Motor neuron (in vitro differentiated cells): Measurements from ENCODE around the gene MRPL4. TPM values are rescaled to one million over a fixed set of nuclear protein-coding genes. Genes with fewer than 3 reads are reported as not detected.
"Not testable (repeated sequence)": the region's sequence is repeated elsewhere in the genome, so short reads cannot be mapped to it uniquely, and the experiment has no call there.

Experiments
- ATAC-seq, 8 experiments: fragments of 200-7000 bp; cut with Tn5 transposase; replicated peaks in 6 of 8; 2 replicates each; pipeline ENCODE4 v1.8.0; 2021; ENCODE audit warnings: mild to moderate bottlenecking in 8 of 8, moderate library complexity in 8 of 8
- H3K27ac ChIP-seq, 2 donors: fragments of 250-450 bp; sonication (Bioruptor Pico); 2 replicates each; pipeline ENCODE4 v1.9.0; 2021; ENCODE audit warnings: antibody characterized with exemption in 2 of 2, mild to moderate bottlenecking in 2 of 2, moderate library complexity in 1 of 2
- H3K4me1 ChIP-seq, 2 donors: fragments of 250-450 bp; sonication (Bioruptor Pico); replicated peaks in 1 of 2; 2 replicates each; pipeline ENCODE4 v1.6.1; 2021; ENCODE audit warnings: antibody characterized with exemption in 2 of 2, mild to moderate bottlenecking in 2 of 2, moderate library complexity in 1 of 2
- H3K4me3 ChIP-seq, 5 donors: fragments of 250-450 bp; sonication (Bioruptor Pico); 2 replicates each; pipeline ENCODE4 v1.9.0; 2021; ENCODE audit warnings: antibody characterized with exemption in 5 of 5, mild to moderate bottlenecking in 5 of 5, moderate library complexity in 4 of 5
- WGBS, 10 experiments: fragments of 450-650 bp; shearing (Covaris generic); methylation state at CpG; one replicate each; pipeline ENCODE4 v1.0.0; 2022; 5-methylcytosine and 5-hydroxymethylcytosine counted together
- in situ Hi-C, 9 experiments: fragments of 400-800 bp; cut with MboI; loops; one replicate each; pipeline ENCODE4 v1.15.0; 2021; ENCODE audit warnings: low sequenced_read_pairs in 9 of 9, low pct_unique_long_range_greater_than_20kb in 2 of 9; ENCODE audit not compliant: unreplicated experiment in 9 of 9
- total RNA-seq, 8 experiments: library from RNA; unstranded; fragments of 300-600 nt; gene quantifications; 2 replicates each; pipeline versions ENCODE4 v1.2.3 to v1.2.4, GENCODE V29; 2022

MRPL4 gene
- total RNA-seq, 8 experiments from 2014 or later = 17.9 to 80.5 (median 34.4) TPM

DNA sequence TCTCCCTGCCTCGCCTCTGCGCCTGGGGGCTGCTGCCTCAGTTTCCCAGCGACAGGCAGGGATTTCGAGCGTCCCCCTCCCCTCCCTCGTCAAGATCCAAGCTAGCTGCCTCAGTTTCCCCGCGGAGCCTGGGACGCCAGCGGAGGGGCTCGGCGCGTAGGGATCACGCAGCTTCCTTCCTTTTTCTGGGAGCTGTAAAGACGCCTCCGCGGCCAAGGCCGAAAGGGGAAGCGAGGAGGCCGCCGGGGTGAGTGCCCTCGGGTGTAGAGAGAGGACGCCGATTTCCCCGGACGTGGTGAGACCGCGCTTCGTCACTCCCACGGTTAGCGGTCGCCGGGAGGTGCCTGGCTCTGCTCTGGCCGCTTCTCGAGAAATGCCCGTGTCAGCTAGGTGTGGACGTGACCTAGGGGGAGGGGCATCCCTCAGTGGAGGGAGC, 18.2 kb downstream of the MRPL4 start:
- ATAC-seq = peak in 4 of 8 experiments; percentile 4 to 16 (median 7)
- Histone ChIP-seq H3K27ac (no peak overlapping the region), H3K4me3 (peak overlapping the region in 1 of 5 donors; percentile 32), H3K4me1 (peaks cover 0 to 3% of the 10 kb centered on the region in 2 donors)
- 3 to 19% (median 15%) methylated on average over 1 to 17 of the region's 37 CpGs; no CpG with 5 or more reads in 6 of the 10 experiments for WGBS, 10 experiments
- in situ Hi-C loops = loop anchor here in 5 of 9 experiments (5.0 to 25.0 kb wide), 4 partner anchors 115 to 333 kb away; partner anchors contain the start of genes TYK2 (in 3 of the 5) and OLFM2 (in 1 of the 5)

DNA sequence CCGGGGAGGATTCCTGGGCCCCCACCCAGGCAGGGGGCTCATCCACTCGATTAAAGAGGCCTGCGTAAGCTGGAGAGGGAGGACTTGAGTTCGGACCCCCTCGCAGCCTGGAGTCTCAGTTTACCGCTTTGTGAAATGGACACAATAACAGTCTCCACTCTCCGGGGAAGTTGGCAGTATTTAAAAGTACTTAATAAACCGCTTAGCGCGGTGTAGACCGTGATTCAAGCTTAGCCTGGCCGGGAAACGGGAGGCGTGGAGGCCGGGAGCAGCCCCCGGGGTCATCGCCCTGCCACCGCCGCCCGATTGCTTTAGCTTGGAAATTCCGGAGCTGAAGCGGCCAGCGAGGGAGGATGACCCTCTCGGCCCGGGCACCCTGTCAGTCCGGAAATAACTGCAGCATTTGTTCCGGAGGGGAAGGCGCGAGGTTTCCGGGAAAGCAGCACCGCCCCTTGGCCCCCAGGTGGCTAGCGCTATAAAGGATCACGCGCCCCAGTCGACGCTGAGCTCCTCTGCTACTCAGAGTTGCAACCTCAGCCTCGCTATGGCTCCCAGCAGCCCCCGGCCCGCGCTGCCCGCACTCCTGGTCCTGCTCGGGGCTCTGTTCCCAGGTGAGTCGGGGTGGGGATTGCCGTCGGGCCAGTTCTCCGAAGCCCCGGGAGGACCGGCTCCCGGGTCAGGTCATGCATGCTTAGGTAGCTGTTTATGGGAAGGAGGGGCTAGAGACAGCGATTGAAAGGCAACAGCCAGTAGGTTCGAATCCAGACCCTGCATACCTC, 18.8 kb downstream of the MRPL4 start, which contains the start of gene ICAM1:
TSS of gene ICAM1 (plus strand) at position 505 of the 779 bp plus-strand sequence. CDS start at position 545, 40 bp downstream.
- 0 to 8% (median 0%) methylated on average over 3 to 9 of the region's 51 CpGs; no CpG with 5 or more reads in 5 of the 10 experiments for WGBS, 10 experiments
- peak; percentile 39 to 77 (median 64) for ATAC-seq
- H3K4me3 ChIP-seq = peak within 1 kb of the TSS in 3 of 5 donors; percentile 14 to 32 (median 20)
- peak within 1 kb of the TSS in 1 of 2 donors; percentile 5 for H3K27ac ChIP-seq
- in situ Hi-C loops = loop anchor here in 5 of 9 experiments (5.0 to 25.0 kb wide), 4 partner anchors 114 to 334 kb away; partner anchors contain the start of genes TYK2 (in 3 of the 5) and OLFM2 (in 1 of the 5)
- H3K4me1 ChIP-seq = peaks cover 0 to 3% of the 10 kb centered on the region in 2 donors

DNA sequence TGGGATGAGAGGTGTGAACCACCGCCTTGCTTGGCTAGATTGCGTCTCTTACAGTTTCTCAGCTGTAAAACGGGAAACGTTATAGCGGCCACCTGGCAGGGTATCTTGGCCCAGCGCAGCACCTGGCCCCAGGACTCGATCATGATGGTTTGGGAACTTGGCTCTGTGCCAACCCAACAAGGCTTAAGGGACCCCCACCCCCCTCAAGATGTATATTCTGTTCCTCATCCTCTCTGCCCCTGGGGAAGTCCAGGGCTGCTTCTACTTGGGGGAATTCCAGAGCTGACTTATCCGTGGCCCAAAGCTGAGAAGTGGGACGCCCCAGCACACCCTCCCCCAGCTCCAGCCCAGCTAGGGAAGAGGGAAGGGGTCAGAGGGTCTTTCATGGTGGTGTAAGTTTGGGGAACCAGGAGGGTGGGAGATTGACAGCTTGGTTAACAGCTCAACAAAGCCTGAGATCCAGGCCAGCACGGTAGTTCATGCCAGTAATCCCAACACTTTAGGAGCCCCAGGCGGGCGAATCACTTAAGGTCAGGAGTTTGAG, 19.6 kb downstream of the MRPL4 start:
- H3K4me1 ChIP-seq = peaks cover 0 to 3% of the 10 kb centered on the region in 2 donors
- ATAC-seq = peak in 2 of 8 experiments; percentile 1 to 4
- in situ Hi-C loops = loop anchor here in 5 of 9 experiments (5.0 to 25.0 kb wide), 4 partner anchors 113 to 334 kb away; partner anchors contain the start of genes TYK2 (in 3 of the 5) and OLFM2 (in 1 of the 5)
- H3K4me3 ChIP-seq = peak overlapping the region in 1 of 5 donors; percentile 32
- WGBS, 10 experiments = 19 to 74% (median 47%) methylated on average over 2 to 3 of the region's 12 CpGs; no CpG with 5 or more reads in 7 of the 10 experiments
- H3K27ac ChIP-seq = no peak overlapping the region

DNA sequence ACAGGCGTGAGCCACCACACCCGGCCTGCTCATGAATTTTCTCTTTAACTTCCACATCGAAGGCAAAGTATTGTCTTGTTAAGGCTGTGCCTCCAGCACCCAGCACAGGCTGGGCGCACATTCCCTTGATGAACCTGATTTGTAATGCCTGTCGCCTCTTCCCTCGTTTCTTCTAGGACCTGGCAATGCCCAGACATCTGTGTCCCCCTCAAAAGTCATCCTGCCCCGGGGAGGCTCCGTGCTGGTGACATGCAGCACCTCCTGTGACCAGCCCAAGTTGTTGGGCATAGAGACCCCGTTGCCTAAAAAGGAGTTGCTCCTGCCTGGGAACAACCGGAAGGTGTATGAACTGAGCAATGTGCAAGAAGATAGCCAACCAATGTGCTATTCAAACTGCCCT, 22.6 kb downstream of the MRPL4 start:
- 55 to 100% (median 86%) methylated on average over 1 to 9 of the region's 10 CpGs; no CpG with 5 or more reads in 3 of the 10 experiments for WGBS, 10 experiments

DNA sequence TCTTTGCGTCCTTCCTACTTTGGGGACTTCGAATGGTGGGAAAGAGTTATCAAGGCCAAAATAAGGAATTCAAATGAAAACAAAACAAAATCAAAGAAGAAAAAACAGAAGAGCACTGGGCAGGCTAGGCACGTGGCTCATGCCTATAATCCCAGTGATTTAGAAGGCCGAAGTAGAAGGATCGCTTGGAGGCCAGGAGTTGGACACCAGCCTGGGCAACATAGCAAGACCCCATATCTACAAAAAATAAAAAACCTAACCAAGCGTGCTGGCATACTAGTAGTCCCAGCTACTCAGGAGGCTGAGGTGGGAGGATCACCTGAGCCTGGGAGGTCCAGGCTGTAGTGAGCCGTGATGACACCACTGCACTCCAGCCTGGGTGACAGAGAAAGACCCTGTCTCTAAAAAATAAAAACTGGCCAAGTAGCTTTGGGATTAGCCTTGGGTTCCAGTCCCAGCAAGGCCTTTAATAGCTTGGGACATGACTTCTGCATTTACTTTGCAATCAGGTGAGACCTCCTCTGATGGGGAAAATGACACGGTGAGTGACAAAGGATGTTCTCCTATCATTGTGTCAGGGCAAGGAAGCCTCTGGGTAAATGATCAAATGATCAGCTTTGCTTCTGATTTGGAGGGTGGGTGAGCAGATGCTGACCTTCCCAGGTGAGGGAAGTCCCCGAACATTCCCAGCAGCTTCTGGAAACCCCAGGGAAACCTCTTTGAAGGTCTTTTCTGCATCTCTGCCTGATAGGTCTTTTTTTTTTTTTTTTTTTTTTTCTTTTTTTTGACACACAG, 26.0 kb downstream of the MRPL4 start:
- WGBS, 10 experiments = 50 to 94% (median 81%) methylated on average over 1 to 9 of the region's 9 CpGs
- Histone ChIP-seq H3K4me3 (no peak overlapping the region), H3K27ac (no peak overlapping the region), H3K4me1 (no peaks in the 10 kb centered on the region)
- no peak for ATAC-seq
- in situ Hi-C loops = loop anchor here in 2 of 9 experiments (10.0 kb wide), 1 partner anchor 107 kb away; the partner anchor contains the start of gene TYK2 (in 2 of the 2)

More for the DNA sequence above, 22.6 kb downstream of the MRPL4 start:
- H3K27ac ChIP-seq = no peak overlapping the region
- no peak overlapping the region for H3K4me3 ChIP-seq
- in situ Hi-C loops = loop anchor here in 5 of 9 experiments (5.0 to 25.0 kb wide), 4 partner anchors 110 to 337 kb away; partner anchors contain the start of genes TYK2 (in 3 of the 5) and OLFM2 (in 1 of the 5)
- ATAC-seq = no peak
- peaks cover 0 to 2% of the 10 kb centered on the region in 2 donors for H3K4me1 ChIP-seq

DNA sequence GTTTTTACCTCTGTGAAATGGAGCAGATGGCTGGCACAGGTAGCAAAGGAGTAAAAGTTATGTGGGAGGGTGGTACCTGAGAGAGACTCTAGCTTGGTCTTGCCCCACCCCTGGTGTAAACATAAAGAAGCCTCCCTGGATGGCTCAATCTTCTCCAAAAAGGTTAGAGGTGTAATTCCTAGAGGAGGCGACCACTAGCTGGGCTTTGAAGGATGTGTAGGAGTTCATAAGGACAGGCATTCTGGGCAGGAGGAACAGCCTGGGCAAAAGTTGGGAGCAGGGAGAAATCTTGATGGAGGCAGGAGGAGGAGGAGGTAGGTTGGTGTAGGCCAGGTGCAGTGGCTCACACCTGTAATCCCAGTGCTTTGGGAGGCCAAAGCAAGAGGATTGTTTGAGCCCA, 26.9 kb downstream of the MRPL4 start:
- WGBS, 10 experiments = 83 to 100% (median 100%) methylated on average over 1 of the region's 1 CpG; no CpG with 5 or more reads in 7 of the 10 experiments
- no peak overlapping the region for H3K4me3 ChIP-seq
- in situ Hi-C loops = loop anchor here in 2 of 9 experiments (10.0 kb wide), 1 partner anchor 106 kb away; the partner anchor contains the start of gene TYK2 (in 2 of the 2)

DNA sequence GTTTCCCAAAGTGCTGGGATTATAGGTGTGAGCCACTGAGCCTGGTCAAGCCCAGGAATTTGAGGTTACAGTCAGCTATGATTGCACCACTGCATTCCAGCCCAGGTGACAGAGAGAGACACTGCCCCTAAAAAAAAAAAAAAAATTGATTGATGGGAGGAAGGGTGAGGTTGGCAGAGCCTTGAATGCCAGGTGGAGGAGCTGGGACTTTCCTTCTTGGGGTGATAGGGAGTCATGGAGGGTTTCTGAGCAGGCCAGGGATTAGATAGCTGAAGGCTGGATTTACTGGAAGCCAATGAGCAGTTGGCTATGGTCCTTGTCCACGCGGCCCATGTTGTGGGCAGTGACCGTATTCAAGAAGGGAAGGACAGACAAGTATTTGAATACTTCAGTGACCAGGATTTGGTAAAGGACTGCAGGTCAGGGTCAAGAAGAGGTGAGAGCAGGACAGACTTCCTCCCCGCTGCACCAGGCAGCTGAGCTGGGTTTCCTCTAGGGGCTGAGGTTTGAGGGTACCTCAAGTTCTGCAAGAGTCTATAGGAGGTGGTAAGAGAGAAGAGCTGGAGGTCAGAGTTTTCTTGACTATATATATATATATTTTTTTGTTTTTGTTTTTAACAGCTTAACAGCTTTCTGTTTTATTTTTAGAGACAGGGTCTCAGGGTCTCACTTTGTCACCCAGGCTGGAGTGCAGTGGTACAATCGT, 27.9 kb downstream of the MRPL4 start:
- ATAC-seq = no peak
- Histone ChIP-seq H3K4me3 (no peak overlapping the region), H3K4me1 (no peaks in the 10 kb centered on the region), H3K27ac (no peak overlapping the region)
- 30 to 84% (median 80%) methylated on average over 1 to 4 of the region's 5 CpGs; no CpG with 5 or more reads in 5 of the 10 experiments for WGBS, 10 experiments
- in situ Hi-C loops = loop anchor here in 2 of 9 experiments (10.0 kb wide), 1 partner anchor 105 kb away; the partner anchor contains the start of gene TYK2 (in 2 of the 2)

More for the DNA sequence above, 26.9 kb downstream of the MRPL4 start:
- ATAC-seq = no peak
- no peaks in the 10 kb centered on the region for H3K4me1 ChIP-seq
- no peak overlapping the region for H3K27ac ChIP-seq

DNA sequence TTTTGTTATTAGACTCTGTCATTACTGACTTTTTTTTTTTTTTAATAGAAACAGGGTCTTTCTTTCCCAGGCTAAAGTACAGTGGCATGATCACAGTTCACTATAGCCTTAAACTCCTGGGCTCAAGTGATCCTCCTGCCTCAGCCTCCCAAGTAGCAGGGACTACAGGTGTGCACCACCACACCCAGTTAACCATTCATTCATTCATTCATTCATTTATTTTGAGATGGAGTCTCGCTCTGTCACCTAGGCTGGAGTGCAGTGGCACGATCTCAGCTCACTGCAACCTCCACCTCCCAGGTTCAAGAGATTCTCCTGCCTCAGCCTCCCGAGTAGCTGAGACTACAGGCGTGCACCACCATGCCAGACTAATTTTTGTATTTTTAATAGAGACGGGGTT, 30.0 kb downstream of the MRPL4 start:
- H3K27ac ChIP-seq, H3K4me3 ChIP-seq, in situ Hi-C loops, ATAC-seq, H3K4me1 ChIP-seq: not testable (repeated sequence)
- WGBS, 10 experiments = 75 to 100% (median 87%) methylated on average over 1 to 5 of the region's 5 CpGs; no CpG with 5 or more reads in 5 of the 10 experiments

DNA sequence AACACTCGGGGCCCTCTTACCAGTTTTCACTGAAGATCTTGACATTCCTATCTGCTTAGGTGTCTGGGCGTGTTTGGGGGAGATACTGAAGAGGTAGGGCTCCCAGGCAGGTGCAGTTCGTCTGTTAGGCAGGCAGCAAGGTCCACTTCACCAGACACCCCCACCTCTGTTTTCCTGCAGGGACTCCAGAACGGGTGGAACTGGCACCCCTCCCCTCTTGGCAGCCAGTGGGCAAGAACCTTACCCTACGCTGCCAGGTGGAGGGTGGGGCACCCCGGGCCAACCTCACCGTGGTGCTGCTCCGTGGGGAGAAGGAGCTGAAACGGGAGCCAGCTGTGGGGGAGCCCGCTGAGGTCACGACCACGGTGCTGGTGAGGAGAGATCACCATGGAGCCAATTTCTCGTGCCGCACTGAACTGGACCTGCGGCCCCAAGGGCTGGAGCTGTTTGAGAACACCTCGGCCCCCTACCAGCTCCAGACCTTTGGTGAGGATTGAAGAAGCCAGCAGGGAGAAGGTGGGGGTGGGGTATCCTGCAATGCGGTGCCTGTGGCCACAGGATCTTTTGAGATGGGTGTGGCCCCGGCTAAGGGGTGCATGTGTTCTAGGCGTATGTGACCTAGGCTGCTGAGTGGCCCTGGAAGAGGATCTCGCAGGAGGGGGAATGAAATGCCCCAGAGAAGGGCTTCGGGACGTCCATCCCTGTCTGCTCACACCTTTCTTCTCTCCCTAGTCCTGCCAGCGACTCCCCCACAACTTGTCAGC, 31.5 kb downstream of the MRPL4 start:
- Histone ChIP-seq H3K4me3 (no peak overlapping the region), H3K27ac (no peak overlapping the region), H3K4me1 (peaks cover 0 to 1% of the 10 kb centered on the region in 2 donors)
- 60 to 100% (median 73%) methylated on average over 1 to 10 of the region's 23 CpGs; no CpG with 5 or more reads in 5 of the 10 experiments for WGBS, 10 experiments
- in situ Hi-C loops = no loop called here
- ATAC-seq = no peak

DNA sequence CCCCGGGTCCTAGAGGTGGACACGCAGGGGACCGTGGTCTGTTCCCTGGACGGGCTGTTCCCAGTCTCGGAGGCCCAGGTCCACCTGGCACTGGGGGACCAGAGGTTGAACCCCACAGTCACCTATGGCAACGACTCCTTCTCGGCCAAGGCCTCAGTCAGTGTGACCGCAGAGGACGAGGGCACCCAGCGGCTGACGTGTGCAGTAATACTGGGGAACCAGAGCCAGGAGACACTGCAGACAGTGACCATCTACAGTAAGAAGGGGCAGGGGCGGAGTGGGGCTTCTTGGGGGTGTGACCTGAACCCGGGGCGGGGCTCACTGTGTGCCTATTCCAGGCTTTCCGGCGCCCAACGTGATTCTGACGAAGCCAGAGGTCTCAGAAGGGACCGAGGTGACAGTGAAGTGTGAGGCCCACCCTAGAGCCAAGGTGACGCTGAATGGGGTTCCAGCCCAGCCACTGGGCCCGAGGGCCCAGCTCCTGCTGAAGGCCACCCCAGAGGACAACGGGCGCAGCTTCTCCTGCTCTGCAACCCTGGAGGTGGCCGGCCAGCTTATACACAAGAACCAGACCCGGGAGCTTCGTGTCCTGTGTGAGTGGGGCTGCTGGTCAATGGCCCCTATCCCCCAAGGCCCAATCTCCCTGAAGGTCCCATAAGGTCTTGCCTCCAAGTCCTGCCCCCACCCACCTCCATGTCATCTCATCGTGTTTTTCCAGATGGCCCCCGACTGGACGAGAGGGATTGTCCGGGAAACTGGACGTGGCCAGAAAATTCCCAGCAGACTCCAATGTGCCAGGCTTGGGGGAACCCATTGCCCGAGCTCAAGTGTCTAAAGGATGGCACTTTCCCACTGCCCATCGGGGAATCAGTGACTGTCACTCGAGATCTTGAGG, 32.3 kb downstream of the MRPL4 start:
- ATAC-seq = no peak
- Histone ChIP-seq H3K4me3 (no peak overlapping the region), H3K4me1 (peaks cover 0 to 6% of the 10 kb centered on the region in 2 donors), H3K27ac (no peak overlapping the region)
- in situ Hi-C loops = no loop called here
- 79 to 83% methylated on average over 5 to 6 of the region's 34 CpGs; no CpG with 5 or more reads in 8 of the 10 experiments for WGBS, 10 experiments
